K562 (cell line): Measurements from ENCODE around the gene TMEM132C. TPM values are rescaled to one million over a fixed set of nuclear protein-coding genes. Genes with fewer than 3 reads are reported as not detected.

ENCODE experiments used
- ATAC-seq: fragments of 200-7000 bp; cut with Tn5 transposase; 3 replicates; pipeline ENCODE4 v1.9.1; 2020; ENCODE audit warnings: moderate library complexity
- BruUV-seq: library from RNA; stranded (reverse); fragments of 400-500 nt; replicated peaks from 2 replicates; lab custom pipeline; 2021; lab: Mats Ljungman, UMichigan
- CTCF ChIA-PET: fragments of 300-600 bp; formaldehyde crosslinking; extraction: SDS; loops from one replicate; lab custom pipeline; 2021; ENCODE audit warnings: low intra/inter-chr PET ratio; lab: Yijun Ruan, JAX
- POLR2A ChIA-PET: fragments of 300-600, 350-650 bp; sonication (Branson Sonifier 250); formaldehyde crosslinking; extraction: SDS; loops from one replicate; lab custom pipeline; 2021; ENCODE audit warnings: antibody characterized with exemption, inconsistent platforms; lab: Yijun Ruan, JAX
- DNase-seq, 4 experiments: peaks; one replicate each; pipeline versions ENCODE4 v3.0.0 to v3.0.0-alpha.2; 2011 to 2018; ENCODE audit warnings: low spot score in 3 of 4, mixed read lengths in 3 of 4; ENCODE audit errors: extremely low read depth in 1 of 4
- FAIRE-seq: peaks from 2 replicates; lab custom pipeline; 2011; peaks lifted over from hg19 to GRCh38; lab: Jason Lieb, UNC
- H2AFZ ChIP-seq: 2 replicates; pipeline ENCODE4 v1.6.0; 2011; ENCODE audit warnings: low read depth, low read length, control low read depth, inconsistent platforms
- H3K27ac ChIP-seq: fragments of 200-600 bp; 3 replicates; pipeline ENCODE4 v1.8.0; 2011; ENCODE audit warnings: low read depth, mild to moderate bottlenecking, control low read depth, inconsistent platforms, low read length, moderate library complexity, mixed read lengths; ENCODE audit errors: extremely low read depth
- H3K27me3 ChIP-seq, 2 experiments: fragments of 300-600 bp in 1 of 2; 2 replicates in 1 of 2; 3 replicates in 1 of 2; pipeline versions ENCODE4 v1.6.0 to v1.8.0; 2011; ENCODE audit warnings: inconsistent platforms in 2 of 2, low read length in 2 of 2, mild to moderate bottlenecking in 1 of 2, mixed read lengths in 1 of 2, moderate library complexity in 1 of 2; ENCODE audit not compliant: control insufficient read depth in 2 of 2, insufficient read depth in 2 of 2
- H3K36me3 ChIP-seq: fragments of 300-600 bp; 3 replicates; pipeline ENCODE4 v1.8.0; 2011; ENCODE audit warnings: mild to moderate bottlenecking, low read length, inconsistent platforms; ENCODE audit not compliant: control insufficient read depth, insufficient read depth
- H3K4me1 ChIP-seq, 2 experiments: fragments of 200-600 bp in 1 of 2; replicated peaks in 1 of 2; 2 replicates in 1 of 2; 3 replicates in 1 of 2; pipeline versions ENCODE4 v1.5.1 to v1.8.0; 2011; ENCODE audit warnings: inconsistent platforms in 2 of 2, low read length in 2 of 2, mild to moderate bottlenecking in 1 of 2, mixed read lengths in 1 of 2, moderate library complexity in 1 of 2; ENCODE audit not compliant: control insufficient read depth in 2 of 2, insufficient read depth in 2 of 2
- H3K4me2 ChIP-seq: 2 replicates; pipeline ENCODE4 v1.6.1; 2011; ENCODE audit warnings: low read length, control low read depth, inconsistent platforms, mixed read lengths; ENCODE audit not compliant: insufficient read depth
- H3K4me3 ChIP-seq: fragments of 200-600 bp; sonication (generic), shearing (Covaris generic); 2 replicates; pipeline ENCODE4 v1.5.1; 2016; ENCODE audit warnings: control low read depth, inconsistent platforms
- H3K79me2 ChIP-seq: fragments of 200-600 bp; 3 replicates; pipeline ENCODE4 v1.8.0; 2011; ENCODE audit warnings: low read length, inconsistent platforms; ENCODE audit not compliant: control insufficient read depth, insufficient read depth
- H3K9ac ChIP-seq, 2 experiments: 2 replicates each; pipeline versions ENCODE4 v1.6.0 to v1.6.1; 2011; ENCODE audit warnings: low read depth in 2 of 2, low read length in 2 of 2, control low read depth in 1 of 2, inconsistent platforms in 1 of 2, mild to moderate bottlenecking in 1 of 2, mixed read lengths in 1 of 2; ENCODE audit not compliant: insufficient read depth in 1 of 2
- H3K9me1 ChIP-seq: one replicate; pipeline ENCODE4 v1.6.0; 2011; ENCODE audit warnings: inconsistent platforms, mild to moderate bottlenecking, low read length, moderate library complexity; ENCODE audit not compliant: control insufficient read depth, insufficient read depth
- H3K9me3 ChIP-seq: replicated peaks from 2 replicates; pipeline ENCODE4 v1.5.1; 2011; ENCODE audit warnings: low read depth, low read length, inconsistent platforms; ENCODE audit not compliant: control insufficient read depth, insufficient read depth
- H4K20me1 ChIP-seq: replicated peaks from 2 replicates; pipeline ENCODE4 v1.6.1; 2011; ENCODE audit warnings: low read length, inconsistent platforms, mixed read lengths; ENCODE audit not compliant: control insufficient read depth, insufficient read depth
- HDAC2 ChIP-seq: fragments of 450-650 bp; IDR thresholded peaks from 2 replicates; pipeline ENCODE4 v1.6.1; 2016; ENCODE audit warnings: mild to moderate bottlenecking
- POLR2AphosphoS5 ChIP-seq: IDR thresholded peaks from 2 replicates; pipeline ENCODE4 v1.6.1; 2011; ENCODE audit warnings: mild to moderate bottlenecking, low read depth, low read length, moderate library complexity; ENCODE audit not compliant: control insufficient read depth, insufficient read depth
- PURB ChIP-seq: sonication (generic); formaldehyde crosslinking; IDR thresholded peaks from 2 replicates; pipeline ENCODE4 v1.9.0; 2021; ENCODE audit warnings: low read depth, mild to moderate bottlenecking, missing genetic modification reagents
- TGIF2 ChIP-seq: sonication (generic); formaldehyde crosslinking; IDR thresholded peaks from 2 replicates; pipeline ENCODE4 v1.8.1; 2022; ENCODE audit warnings: mild to moderate bottlenecking, missing genetic modification reagents, moderate library complexity
- WHSC1 ChIP-seq: IDR thresholded peaks from one replicate; pipeline ENCODE4 v1.6.1; 2012; ENCODE audit warnings: low read length, control low read depth, inconsistent platforms
- ZNF217 ChIP-seq: sonication (generic); formaldehyde crosslinking; IDR thresholded peaks from 2 replicates; pipeline ENCODE4 v1.8.0; 2022; ENCODE audit warnings: mild to moderate bottlenecking, missing genetic modification reagents
- WGBS: fragments of 100-300 bp; shearing (Covaris generic); methylation state at CpG from one replicate; pipeline ENCODE4 v1.1.6; 2016; ENCODE audit warnings: low coverage, mixed read lengths; ENCODE audit not compliant: insufficient coverage; ENCODE audit errors: missing lambda C conversion rate; 5-methylcytosine and 5-hydroxymethylcytosine counted together
- in situ Hi-C: fragments of 300-500 bp; cut with MboI; formaldehyde crosslinking; loops from 4 replicates; pipeline ENCODE4 v1.15.0; 2018; ENCODE audit warnings: inconsistent platforms, mixed read lengths
- intact Hi-C: fragments of 100-400 bp; cut with micrococcal nuclease; formaldehyde crosslinking; loops from 2 replicates; pipeline ENCODE4 v1.14.2; 2022
- polyA plus RNA-seq, 8 experiments: library from polyadenylated mRNA; depleted of rRNA in 4 of 8; stranded (reverse) in 5 of 8; unstranded in 3 of 8; fragments of >200 nt; fragmentation: Nextera tagmentation in 2 of 8; fragmentation: Illumina TruSeq in 1 of 8; extraction: Ambion mirVana in 2 of 8; extraction: Trizol in 1 of 8; gene quantifications; 2 replicates each; pipeline versions ENCODE4 v1.2.1 to v1.2.3, GENCODE V29; 2011 to 2014; ENCODE audit warnings: inconsistent platforms in 1 of 8, missing spikeins in 1 of 8
- total RNA-seq, 7 experiments: library from RNA; depleted of rRNA in 6 of 7; stranded (reverse); fragments of >200 nt in 6 of 7; fragmentation: Illumina TruSeq in 2 of 7; extraction: Trizol in 2 of 7; gene quantifications; 2 replicates each; pipeline versions ENCODE4 v1.2.1 to v1.2.3, GENCODE V29; 2011 to 2021; ENCODE audit warnings: low replicate concordance in 1 of 7
- TF ChIP-seq, protein P1 (sequence below): fragments of 250-450 bp; sonication (Bioruptor Pico); IDR thresholded peaks from 2 replicates; pipeline ENCODE4 v1.4.0; 2020; ENCODE audit warnings: mild to moderate bottlenecking, moderate library complexity, borderline replicate concordance
- TF ChIP-seq, protein P2 (sequence below): fragments of 450-650 bp; IDR thresholded peaks from 2 replicates; pipeline ENCODE4 v1.6.1; 2017; ENCODE audit warnings: antibody characterized with exemption
- TF ChIP-seq, protein P3 (sequence below), 2 experiments: fragments of 450-650 bp in 1 of 2; sonication (generic) in 1 of 2; formaldehyde crosslinking in 1 of 2; IDR thresholded peaks; 2 replicates each; pipeline versions ENCODE4 v1.7.1 to v1.9.0; 2016 to 2022; ENCODE audit warnings: inconsistent platforms in 1 of 2, mild to moderate bottlenecking in 1 of 2, missing genetic modification reagents in 1 of 2

The TMEM132C gene
- total and polyA plus RNA-seq, 9 of the 15 experiments (the other 6 are each of a cell fraction or from before 2014, with no cell fraction given): not detected

DNA sequence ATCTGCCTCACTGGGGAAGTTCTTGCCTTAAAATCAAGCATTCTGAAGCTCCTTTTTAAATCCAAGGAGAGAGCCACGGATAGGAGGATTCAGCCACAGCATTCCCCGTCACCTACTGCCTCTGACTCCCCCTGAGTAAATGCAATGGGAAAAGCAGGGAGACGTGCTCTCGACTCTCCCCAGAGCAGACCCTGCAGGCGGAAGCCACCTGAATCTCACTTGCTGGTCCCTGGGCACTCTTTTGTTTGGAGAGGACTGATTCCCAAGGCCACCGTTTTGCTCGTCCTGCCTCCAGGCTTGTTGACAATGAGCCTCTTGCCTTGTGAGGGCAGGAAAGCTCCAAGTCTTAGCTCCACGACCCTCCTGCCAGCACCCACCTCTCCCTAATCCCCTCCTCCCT is 352.3 kb downstream of the TMEM132C start:
- DNase-seq (no peak), FAIRE-seq (no peak), ATAC-seq (no peak)
- CTCF ChIA-PET: no interaction called here
- in situ Hi-C loops: no loop called here
- Histone ChIP-seq H3K27ac (no peak overlapping the region), H4K20me1 (no peaks in the 10 kb centered on the region), H3K4me1 (no peaks in the 10 kb centered on the region), H3K27me3 (no peaks in the 10 kb centered on the region), H3K9me1 (no peaks in the 10 kb centered on the region), H2AFZ (no peak overlapping the region), H3K4me3 (no peak overlapping the region), H3K9me3 (no peaks in the 10 kb centered on the region), H3K4me2 (no peak overlapping the region), H3K9ac (no peak overlapping the region), H3K36me3 (no peaks in the 10 kb centered on the region), H3K79me2 (no peaks in the 10 kb centered on the region)
- no TSS peak for BruUV-seq
- WGBS: 1% methylated on average over 6 of the region's 8 CpGs
- intact Hi-C loops: no loop called here
- POLR2A ChIA-PET: no interaction called here
- TF ChIP-seq, protein P1, sequence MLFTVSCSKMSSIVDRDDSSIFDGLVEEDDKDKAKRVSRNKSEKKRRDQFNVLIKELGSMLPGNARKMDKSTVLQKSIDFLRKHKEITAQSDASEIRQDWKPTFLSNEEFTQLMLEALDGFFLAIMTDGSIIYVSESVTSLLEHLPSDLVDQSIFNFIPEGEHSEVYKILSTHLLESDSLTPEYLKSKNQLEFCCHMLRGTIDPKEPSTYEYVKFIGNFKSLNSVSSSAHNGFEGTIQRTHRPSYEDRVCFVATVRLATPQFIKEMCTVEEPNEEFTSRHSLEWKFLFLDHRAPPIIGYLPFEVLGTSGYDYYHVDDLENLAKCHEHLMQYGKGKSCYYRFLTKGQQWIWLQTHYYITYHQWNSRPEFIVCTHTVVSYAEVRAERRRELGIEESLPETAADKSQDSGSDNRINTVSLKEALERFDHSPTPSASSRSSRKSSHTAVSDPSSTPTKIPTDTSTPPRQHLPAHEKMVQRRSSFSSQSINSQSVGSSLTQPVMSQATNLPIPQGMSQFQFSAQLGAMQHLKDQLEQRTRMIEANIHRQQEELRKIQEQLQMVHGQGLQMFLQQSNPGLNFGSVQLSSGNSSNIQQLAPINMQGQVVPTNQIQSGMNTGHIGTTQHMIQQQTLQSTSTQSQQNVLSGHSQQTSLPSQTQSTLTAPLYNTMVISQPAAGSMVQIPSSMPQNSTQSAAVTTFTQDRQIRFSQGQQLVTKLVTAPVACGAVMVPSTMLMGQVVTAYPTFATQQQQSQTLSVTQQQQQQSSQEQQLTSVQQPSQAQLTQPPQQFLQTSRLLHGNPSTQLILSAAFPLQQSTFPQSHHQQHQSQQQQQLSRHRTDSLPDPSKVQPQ: no peak
- TF ChIP-seq, protein P2, sequence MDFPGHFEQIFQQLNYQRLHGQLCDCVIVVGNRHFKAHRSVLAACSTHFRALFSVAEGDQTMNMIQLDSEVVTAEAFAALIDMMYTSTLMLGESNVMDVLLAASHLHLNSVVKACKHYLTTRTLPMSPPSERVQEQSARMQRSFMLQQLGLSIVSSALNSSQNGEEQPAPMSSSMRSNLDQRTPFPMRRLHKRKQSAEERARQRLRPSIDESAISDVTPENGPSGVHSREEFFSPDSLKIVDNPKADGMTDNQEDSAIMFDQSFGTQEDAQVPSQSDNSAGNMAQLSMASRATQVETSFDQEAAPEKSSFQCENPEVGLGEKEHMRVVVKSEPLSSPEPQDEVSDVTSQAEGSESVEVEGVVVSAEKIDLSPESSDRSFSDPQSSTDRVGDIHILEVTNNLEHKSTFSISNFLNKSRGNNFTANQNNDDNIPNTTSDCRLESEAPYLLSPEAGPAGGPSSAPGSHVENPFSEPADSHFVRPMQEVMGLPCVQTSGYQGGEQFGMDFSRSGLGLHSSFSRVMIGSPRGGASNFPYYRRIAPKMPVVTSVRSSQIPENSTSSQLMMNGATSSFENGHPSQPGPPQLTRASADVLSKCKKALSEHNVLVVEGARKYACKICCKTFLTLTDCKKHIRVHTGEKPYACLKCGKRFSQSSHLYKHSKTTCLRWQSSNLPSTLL: no peak
- no peak for TF ChIP-seq TGIF2 (CRISPR knock-in tag)
- TF ChIP-seq HDAC2: no peak
- no peak for TF ChIP-seq ZNF217 (CRISPR knock-in tag)
- TF ChIP-seq, protein P3, sequence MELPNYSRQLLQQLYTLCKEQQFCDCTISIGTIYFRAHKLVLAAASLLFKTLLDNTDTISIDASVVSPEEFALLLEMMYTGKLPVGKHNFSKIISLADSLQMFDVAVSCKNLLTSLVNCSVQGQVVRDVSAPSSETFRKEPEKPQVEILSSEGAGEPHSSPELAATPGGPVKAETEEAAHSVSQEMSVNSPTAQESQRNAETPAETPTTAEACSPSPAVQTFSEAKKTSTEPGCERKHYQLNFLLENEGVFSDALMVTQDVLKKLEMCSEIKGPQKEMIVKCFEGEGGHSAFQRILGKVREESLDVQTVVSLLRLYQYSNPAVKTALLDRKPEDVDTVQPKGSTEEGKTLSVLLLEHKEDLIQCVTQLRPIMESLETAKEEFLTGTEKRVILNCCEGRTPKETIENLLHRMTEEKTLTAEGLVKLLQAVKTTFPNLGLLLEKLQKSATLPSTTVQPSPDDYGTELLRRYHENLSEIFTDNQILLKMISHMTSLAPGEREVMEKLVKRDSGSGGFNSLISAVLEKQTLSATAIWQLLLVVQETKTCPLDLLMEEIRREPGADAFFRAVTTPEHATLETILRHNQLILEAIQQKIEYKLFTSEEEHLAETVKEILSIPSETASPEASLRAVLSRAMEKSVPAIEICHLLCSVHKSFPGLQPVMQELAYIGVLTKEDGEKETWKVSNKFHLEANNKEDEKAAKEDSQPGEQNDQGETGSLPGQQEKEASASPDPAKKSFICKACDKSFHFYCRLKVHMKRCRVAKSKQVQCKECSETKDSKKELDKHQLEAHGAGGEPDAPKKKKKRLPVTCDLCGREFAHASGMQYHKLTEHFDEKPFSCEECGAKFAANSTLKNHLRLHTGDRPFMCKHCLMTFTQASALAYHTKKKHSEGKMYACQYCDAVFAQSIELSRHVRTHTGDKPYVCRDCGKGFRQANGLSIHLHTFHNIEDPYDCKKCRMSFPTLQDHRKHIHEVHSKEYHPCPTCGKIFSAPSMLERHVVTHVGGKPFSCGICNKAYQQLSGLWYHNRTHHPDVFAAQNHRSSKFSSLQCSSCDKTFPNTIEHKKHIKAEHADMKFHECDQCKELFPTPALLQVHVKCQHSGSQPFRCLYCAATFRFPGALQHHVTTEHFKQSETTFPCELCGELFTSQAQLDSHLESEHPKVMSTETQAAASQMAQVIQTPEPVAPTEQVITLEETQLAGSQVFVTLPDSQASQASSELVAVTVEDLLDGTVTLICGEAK (IDR thresholded peaks at IDR 0.05): no peak
- TF ChIP-seq, protein P3 (CRISPR knock-in tag; IDR thresholded peaks at IDR 0.05): no peak
- no peak for TF ChIP-seq WHSC1
- TF ChIP-seq POLR2AphosphoS5: no peak
- TF ChIP-seq PURB (CRISPR knock-in tag): no peak
